HL-60 (cell line): Measurements from ENCODE around the gene INTS1.

Experiments
- DNase-seq, 2 experiments: peaks; one replicate each; pipeline ENCODE4 v3.0.0-alpha.2; 2010 to 2020; ENCODE audit warnings: low read depth in 1 of 2, low spot score in 1 of 2
- H3K27ac ChIP-seq: fragments of 250-450 bp; sonication (Bioruptor Pico); replicated peaks from 2 replicates; pipeline ENCODE4 v1.5.1; 2020; ENCODE audit warnings: mild to moderate bottlenecking, moderate library complexity
- H3K27me3 ChIP-seq: fragments of 250-450 bp; sonication (Bioruptor Pico); 2 replicates; pipeline ENCODE4 v1.5.1; 2021; ENCODE audit warnings: mild to moderate bottlenecking, moderate library complexity; ENCODE audit not compliant: insufficient read depth, poor library complexity, severe bottlenecking
- H3K4me3 ChIP-seq: replicated peaks from 2 replicates; pipeline ENCODE4 v1.5.1; 2011; ENCODE audit warnings: mild to moderate bottlenecking, control low read depth, low read length; ENCODE audit not compliant: insufficient read depth
- CTCF ChIP-seq: IDR thresholded peaks from one replicate; pipeline ENCODE4 v1.5.1; 2011; ENCODE audit warnings: low read length, control low read depth, inconsistent platforms; ENCODE audit not compliant: insufficient read depth
- GABPA ChIP-seq: IDR thresholded peaks from 2 replicates; pipeline ENCODE4 v1.6.1; 2012; ENCODE audit warnings: low read depth
- POLR2AphosphoS5 ChIP-seq: IDR thresholded peaks from 2 replicates; pipeline ENCODE4 v1.6.1; 2012; ENCODE audit warnings: low read depth
- REST ChIP-seq: IDR thresholded peaks from 2 replicates; pipeline ENCODE4 v1.6.1; 2012; ENCODE audit warnings: low read depth; ENCODE audit not compliant: insufficient replicate concordance
- SPI1 ChIP-seq: IDR thresholded peaks from 2 replicates; pipeline ENCODE4 v1.6.1; 2012; ENCODE audit warnings: low read depth, mild to moderate bottlenecking, borderline replicate concordance

INTS1 gene

GRCh38 chr7:1544178-1544895 lies 40.1 kb upstream of the INTS1 start:
- no peak for DNase-seq
- Histone ChIP-seq H3K4me3 (no peak overlapping the region), H3K27ac (no peak overlapping the region), H3K27me3 (no peaks in the 10 kb centered on the region)
- TF ChIP-seq POLR2AphosphoS5 (peak; percentile 13; the same call in 1 of the 2 replicates), REST (no peak)

GRCh38 chr7:1543826-1544177 lies 39.6 kb upstream of the INTS1 start:
- Histone ChIP-seq H3K27ac (no peak overlapping the region), H3K4me3 (no peak overlapping the region), H3K27me3 (no peaks in the 10 kb centered on the region)
- TF ChIP-seq REST (no peak), GABPA (no peak), POLR2AphosphoS5 (peak; percentile 12; the same call in 1 of the 2 replicates), CTCF (no peak)
- DNase-seq, result no peak

GRCh38 chr7:1542841-1543747 lies 38.9 kb upstream of the INTS1 start:
- DNase-seq, result no peak
- no peak overlapping the region for H3K27ac ChIP-seq
- no peak for TF ChIP-seq SPI1
- no peak for TF ChIP-seq CTCF
- TF ChIP-seq POLR2AphosphoS5, result peak; percentile 51
- H3K4me3 ChIP-seq, result no peak overlapping the region
- H3K27me3 ChIP-seq, result no peaks in the 10 kb centered on the region

- Histone ChIP-seq H3K27ac (no peak overlapping the region), H3K27me3 (no peaks in the 10 kb centered on the region), H3K4me3 (no peak overlapping the region)
- TF ChIP-seq GABPA, result no peak
- TF ChIP-seq POLR2AphosphoS5, result no peak
- DNase-seq, result no peak
Observed at GRCh38 chr7:1542329-1542728, 38.1 kb upstream of the INTS1 start.
